CD4-positive, alpha-beta T cell treated with Interleukin-21 for 1 hour (primary cell): ENCODE measurements around the gene WNT5A.

ENCODE experiments used
- DNase-seq: peaks from one replicate; pipeline ENCODE4 v3.0.0-alpha.2; 2020

WNT5A gene

DNA sequence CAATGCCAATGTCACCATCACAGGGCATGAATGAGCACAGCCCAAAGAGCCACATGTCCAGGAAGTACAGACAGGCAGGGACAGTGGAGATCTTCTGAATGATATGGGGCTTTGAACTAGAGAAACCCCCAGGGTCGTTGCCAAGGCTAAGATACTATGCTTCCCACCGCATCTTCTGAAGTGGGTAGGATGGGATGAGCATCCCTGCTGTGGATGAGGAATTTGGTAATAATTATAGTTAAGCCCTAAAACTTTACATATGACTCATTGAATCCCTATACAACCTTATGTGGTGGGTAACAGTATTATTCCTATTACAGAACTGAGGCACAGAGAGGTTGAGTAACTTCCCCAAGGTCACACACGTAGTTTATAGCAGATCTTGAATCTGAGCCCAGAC is 44.2 kb downstream of the WNT5A start:
- no peak for DNase-seq

DNA sequence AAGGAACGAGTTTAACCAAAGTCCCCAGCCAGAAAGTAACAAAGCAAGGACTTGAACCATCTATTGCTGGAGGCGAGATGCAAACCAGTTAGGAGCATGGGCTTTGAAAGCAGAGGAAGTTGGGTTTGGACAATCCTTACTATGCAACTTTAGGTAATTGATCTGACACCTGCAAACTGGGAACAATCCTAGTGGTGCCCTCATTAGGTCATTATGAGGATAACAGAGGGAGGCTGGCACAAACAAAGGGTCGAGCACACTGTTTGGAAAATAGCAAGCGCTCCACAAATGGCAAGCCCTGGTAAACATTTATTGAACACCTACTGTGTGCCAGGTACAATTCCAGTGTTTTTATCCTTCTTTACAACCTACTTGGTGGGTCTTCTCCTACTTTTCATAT is 45.6 kb downstream of the WNT5A start:
- no peak for DNase-seq

DNA sequence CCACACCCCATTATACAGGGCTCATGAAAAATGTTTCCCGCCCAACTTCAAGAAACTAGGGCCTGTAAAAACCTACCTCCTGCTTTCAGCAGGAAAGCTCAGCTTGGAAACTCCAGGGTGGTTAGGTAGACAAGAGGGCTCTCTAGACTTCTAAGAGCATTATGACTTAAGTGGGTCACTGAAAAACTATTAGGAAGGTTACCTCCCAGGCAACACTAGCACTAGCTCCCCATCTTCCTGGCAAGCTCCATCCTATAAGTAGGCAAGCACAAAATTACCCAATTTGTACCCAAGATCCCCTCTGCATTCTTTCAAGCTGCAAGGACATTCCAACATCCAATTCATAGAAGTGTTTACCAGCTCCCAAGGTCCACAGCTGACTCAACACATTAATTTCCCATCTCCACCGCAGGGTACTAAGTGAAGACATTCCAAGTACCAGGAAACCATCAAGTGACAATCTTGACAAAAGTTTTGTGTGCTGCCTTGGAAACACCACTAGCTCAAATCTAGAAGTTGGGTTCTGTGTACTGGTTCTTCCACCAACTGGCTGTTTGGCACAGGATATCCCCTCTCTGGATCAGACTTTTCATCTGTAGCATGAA is 46.9 kb downstream of the WNT5A start:
- no peak for DNase-seq

DNA sequence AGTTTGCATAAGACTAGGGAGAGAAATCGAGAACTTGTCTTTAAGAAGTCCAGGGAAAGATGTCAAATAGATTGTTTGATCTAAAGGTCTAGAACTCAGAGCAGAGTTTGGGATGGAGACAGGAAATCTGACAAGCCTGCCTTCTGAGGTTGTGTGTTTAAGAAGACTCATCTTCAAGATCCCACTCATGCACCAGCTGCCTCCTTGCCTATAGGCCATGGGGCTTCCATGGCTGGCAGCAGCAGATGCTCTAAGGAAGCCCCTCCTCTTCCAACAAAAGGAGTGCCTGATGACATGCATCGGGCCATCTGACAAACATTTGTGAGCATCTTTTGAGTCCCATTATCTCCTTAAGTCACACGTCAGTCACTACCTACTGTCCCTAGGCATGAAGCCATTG is 47.4 kb downstream of the WNT5A start:
- no peak for DNase-seq

DNA sequence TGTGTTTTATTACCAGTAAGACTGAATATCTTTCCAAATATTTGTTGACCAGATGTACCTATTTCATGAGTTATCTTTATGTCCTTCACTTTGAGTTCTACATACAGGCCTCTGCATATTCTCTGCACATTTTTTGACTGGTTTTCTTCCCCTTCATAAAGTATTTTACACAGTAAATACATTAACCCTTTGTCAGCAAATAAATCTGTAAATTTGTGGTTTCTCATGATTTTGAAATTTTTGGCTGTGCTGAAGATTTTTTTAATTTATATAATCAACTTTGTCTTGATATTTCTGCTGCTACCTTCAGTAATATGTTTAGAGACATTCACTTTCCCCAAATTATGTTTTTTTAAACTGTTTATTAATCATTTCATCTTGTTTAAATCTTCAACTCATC is 50.5 kb downstream of the WNT5A start:
- no peak for DNase-seq

DNA sequence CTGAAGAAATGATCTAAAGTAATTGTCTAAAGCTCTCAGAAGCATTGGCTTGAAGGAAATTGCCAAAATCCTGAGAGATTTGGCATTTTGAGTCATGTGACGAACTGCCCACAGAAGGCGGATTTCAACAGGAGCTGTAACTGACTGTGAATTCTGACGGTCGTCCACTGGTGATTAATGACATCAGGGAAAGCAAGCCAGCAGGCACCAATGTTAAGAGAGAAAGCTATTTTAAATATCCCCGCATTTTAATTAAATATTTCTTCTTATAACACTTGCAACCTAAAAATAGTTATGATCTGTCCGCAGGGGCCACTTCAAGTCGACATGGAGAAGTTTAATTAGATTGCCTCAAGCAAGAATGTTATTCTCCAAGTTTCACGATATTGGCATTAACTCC is 51.6 kb downstream of the WNT5A start:
- DNase-seq, result no peak

DNA sequence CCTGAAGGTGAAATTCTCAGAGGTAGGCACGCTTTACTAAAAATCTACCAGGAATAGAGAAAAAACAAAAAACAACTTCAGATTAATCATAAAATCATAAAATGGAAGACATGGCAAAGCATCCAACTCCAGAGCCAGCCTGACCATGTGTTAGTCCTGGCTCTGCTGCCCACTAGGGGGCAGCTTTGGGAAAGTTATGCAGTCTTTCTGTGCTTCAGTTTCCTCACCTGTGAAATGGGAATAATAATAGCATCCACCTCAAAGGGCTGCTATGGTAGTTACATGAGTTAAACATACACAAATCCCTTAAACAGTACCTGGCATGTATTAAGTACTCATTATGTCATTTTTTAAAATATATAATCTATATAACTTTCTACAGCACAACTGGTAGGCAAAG is 52.3 kb downstream of the WNT5A start:
- no peak for DNase-seq

DNA sequence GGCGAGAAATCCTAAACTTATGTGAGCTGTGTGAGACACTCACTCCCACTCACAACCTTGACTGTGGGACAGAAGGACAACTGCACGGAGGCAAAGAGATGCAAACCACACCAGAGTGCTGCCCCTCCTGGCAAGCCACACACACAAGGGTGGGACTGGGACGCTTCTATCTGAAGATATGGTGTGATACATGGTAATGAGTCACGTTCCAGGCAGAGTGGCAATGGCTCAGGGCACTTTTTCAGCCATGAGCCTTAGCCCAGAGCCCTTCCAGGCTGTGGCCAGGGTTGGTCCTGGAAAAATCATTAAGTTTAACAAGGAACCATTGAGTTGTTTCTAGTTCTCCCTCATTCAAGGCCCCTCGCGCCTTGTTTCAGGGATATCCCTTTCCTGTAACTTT is 56.1 kb downstream of the WNT5A start:
- DNase-seq, result no peak

DNA sequence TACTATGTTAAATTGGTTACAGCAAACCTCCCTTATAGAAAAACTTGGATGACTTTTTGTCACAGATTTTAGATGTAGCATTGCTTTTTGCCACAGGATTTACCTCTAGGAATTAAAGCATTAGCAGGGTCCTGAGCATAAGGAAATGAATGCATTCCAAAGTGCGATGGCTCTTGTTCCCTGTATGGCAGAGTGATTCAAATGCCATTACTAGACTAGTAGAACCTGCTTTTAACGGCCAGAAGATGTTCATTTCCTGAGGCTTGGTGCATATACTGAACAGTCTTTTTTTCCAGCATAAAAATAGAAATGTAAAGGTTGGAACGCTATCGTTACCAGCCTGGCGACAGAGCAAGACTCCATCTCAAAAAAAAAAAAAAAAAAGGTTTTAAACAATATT is 59.4 kb downstream of the WNT5A start:
- DNase-seq, result no peak

DNA sequence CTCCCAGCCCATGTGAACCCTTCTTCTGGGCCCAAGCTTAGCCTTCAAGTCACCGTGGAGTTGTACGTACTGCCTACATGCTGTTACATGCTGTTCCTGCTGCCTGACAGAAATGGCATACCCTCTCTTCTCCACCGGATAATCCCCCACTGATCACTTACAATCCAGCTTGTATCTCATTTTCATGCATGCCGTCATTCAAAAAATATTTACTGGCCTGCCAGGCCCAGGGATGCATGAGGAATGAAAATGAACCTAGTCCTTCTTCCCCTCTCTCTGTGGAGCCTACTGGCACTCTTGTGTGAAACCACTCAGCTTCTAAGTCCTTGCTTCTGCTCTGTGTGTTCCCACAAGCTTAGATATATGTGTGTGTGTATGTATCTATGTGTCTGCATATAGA is 60.6 kb downstream of the WNT5A start:
- no peak for DNase-seq

DNA sequence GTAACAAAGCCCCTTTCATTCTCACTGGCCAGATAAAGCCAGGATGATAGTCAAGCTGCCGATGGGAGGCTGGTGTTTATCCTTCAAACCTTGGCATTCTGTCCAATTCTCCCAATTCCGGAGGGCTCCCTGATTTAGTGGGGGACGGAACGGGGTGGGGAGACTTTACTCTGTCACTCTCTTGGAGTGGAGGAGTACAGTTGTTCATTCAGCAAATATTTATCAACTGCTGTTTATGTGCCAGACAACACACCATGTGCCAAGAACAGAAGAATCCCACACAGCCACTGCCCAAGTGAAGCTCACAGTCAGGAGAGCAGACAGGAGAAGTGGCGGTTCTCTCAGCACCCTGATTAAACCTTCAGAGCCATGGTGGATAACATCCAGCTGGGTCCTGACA is 63.3 kb downstream of the WNT5A start:
- DNase-seq, result no peak

DNA sequence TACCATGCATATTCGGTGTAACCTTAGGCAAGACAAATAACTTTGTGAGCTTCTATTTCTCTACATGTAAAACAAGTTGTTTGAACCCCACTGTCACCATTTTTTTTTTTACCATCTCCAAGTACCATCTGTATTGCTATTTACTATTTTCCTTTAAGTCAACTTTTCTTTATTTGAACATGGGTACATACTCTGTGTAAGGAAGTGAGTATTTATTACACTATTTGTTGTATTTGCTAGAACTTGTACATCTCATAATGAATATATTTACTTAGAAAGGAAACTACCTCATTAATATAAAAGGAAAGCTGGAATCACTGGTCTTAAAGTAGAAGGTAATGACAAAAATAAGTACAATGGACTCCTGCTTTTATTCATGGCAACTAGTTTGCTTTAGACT is 69.9 kb downstream of the WNT5A start:
- no peak for DNase-seq

DNA sequence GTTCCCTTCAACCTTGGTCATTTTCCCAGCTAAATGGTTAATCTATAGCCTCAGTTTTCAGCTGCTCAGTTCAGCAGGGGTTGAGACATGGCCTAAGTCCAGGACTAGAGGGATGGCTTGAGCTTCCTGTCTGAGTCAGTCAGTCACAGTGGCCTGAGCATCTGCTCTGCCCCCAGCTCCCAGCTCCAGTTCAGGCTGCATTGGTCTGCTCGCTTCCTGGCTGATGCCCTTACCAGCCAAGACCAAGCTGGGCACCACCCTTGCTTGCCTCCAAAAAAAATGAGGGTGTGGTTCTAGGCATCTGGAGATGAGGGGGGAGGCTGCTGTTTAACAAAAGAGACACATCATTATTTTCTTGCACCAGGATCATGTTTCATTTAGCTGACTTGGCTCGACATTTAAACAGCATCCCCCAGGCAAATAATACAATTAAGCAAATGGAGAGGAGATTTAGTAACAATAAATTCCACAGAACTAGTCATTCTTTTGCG is 70.7 kb downstream of the WNT5A start:
- no peak for DNase-seq
